ENCODE measurements around the gene STK36. TPM values are rescaled to one million over a fixed set of nuclear protein-coding genes. Genes with fewer than 3 reads are reported as not detected.
A peak's percentile ranks its signal among the peaks of the same experiment; 100 is the strongest.

The STK36 gene
- total RNA-seq, 1 experiment from 2014 or later = 11.0 TPM

- no peak for DNase-seq (ENCODE audit: low read depth)
Measured at GRCh38 chr2:218720048-218721041, 48.5 kb downstream of the STK36 start.

- no peak for DNase-seq (ENCODE audit: low read depth)
Measured at GRCh38 chr2:218721488-218721887, 49.6 kb downstream of the STK36 start.

- no peak for DNase-seq (ENCODE audit: low read depth)
Measured at GRCh38 chr2:218721934-218722333, 50.0 kb downstream of the STK36 start.

- no peak for DNase-seq (ENCODE audit: low read depth)
Measured at GRCh38 chr2:218722419-218722818, 50.5 kb downstream of the STK36 start.

GRCh38 chr2:218722876-218723785, 51.2 kb downstream of the STK36 start:
- DNase-seq (ENCODE audit: low read depth) = no peak

- no peak for DNase-seq (ENCODE audit: low read depth)
Measured at GRCh38 chr2:218726004-218726574, 54.2 kb downstream of the STK36 start.

DNA sequence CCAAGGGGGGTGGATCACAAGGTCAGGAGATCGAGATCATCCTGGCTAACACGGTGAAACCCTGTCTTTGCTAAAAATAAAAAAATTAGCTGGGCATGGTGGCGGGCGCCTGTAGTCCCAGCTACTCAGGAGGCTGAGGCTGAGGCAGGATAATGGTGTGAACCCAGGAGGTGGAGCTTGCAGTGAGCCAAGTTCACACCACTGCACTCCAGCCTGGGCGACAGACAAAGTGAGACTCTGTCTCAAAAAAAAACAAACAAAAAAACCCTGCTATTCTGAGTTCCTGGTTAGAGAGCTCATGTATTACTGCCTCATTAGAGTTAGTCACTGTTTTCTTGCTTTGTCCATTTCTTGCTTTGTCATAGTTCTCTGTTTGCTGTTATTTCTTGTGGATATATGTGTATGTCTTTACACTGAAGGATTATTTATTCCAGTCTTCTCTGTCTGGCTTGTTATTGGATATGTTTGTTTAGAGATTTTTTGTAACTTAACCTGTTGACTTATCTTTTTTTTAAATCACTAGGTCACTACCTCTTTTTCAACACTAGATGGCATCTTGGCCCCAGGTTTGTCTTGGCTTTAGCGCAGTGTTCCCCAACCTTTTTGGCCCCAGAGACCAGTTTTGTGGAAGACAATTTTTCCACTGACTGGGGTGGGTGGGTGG, 55.7 kb downstream of the STK36 start:
- DNase-seq (ENCODE audit: low read depth) = peak; percentile 49

- DNase-seq (ENCODE audit: low read depth) = no peak
Measured at GRCh38 chr2:218729640-218730039, 57.8 kb downstream of the STK36 start.

DNA sequence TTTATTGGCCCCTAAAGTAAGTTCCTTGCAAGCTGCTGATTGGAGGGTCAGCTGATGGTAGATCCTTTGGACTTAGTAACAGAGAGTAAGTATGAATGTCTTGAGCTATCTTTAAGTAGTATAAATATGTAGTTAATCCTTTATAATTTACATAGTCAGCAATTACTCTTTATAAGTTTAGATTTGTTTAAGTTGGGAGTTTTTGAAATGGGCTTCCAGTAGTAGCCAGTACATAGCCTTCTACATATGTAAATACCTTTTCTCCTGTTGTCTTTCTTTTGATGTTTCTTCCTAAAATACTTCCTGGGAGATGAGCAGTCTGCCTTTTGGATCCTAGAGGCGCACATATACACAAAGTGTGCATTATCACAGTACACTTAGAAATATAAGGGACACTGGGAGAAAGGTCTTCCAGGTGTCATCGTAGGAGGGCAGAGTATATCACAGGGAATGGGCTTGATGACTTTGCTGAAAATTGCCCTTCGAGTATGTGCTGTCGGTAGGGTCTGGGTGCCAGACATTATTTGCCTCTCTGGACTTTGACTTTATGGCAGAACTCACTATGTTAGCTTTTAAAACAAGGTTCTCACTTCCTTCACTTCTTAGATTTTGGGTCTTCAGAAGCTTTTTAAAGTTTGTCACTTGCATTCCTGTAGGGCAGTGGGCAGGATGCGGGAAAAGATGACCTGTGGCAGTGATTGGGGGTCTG, 60.3 kb downstream of the STK36 start:
- DNase-seq (ENCODE audit: low read depth) = no peak

- DNase-seq (ENCODE audit: low read depth) = no peak
Measured at GRCh38 chr2:218732761-218733158, 60.9 kb downstream of the STK36 start.

- peak; percentile 77 for DNase-seq (ENCODE audit: low read depth)
Measured at GRCh38 chr2:218733171-218734021, 61.5 kb downstream of the STK36 start.

DNA sequence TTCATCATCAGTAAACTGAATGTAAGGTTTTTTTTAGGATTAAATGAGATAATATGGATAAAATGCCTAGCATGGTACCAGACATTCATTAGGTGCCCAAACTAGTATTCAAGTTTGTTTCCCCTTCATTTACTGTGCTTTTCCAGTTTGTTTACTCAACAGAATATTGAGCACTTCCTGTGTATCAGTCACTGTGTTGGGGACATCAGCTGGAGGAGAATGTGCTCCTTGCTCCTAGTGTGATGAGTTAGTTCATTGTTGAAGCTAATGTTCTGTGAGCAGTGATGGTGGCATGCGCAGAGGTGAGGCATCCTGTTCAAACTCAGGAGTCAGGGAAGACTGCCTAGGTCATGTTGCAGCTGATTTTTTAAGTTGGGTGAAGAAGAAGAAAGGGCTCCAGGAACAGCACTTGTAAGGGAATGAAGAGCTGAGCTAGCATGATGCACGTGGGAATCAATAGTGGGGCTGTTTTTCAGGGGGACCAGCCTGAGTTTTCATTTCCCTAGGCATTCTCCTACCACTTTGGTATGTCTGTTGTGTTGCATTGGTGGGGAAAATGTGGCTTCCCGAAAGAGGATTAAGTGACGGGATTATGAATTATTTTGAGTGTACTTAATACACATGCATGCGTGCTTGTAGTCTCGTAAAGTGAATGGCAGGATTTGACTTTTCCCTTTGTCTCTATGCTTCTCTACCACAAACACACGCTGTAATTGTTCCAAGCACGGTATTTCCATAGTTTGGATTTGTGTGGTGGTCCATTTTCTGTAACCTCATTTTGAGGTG, 62.5 kb downstream of the STK36 start:
- DNase-seq (ENCODE audit: low read depth) = no peak

DNA sequence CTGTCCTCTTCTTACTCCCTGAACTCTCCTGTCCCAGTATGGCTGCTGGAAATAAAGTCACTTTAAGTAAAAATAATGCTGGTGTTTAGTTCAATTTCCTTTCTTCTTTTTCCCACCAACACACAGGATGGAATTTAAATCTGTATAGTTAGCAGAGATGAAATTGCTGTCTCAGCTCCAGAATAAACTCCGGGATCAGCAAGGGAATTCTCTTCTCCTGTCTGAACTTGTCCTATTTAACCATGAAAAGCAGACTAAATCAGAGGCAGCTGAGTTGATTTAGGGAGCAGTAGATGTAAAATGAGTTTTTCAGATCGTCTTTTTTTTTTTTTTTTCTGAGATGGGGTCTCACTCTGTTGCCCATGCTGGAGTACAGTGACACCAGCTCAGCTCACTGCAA, 64.6 kb downstream of the STK36 start:
- no peak for DNase-seq (ENCODE audit: low read depth)

GRCh38 chr2:218743068-218743467, 71.2 kb downstream of the STK36 start:
- no peak for DNase-seq (ENCODE audit: low read depth)

- DNase-seq (ENCODE audit: low read depth) = no peak
Measured at GRCh38 chr2:218744615-218745014, 72.7 kb downstream of the STK36 start.

- DNase-seq (ENCODE audit: low read depth) = no peak
Measured at GRCh38 chr2:218745160-218745558, 73.3 kb downstream of the STK36 start.

DNA sequence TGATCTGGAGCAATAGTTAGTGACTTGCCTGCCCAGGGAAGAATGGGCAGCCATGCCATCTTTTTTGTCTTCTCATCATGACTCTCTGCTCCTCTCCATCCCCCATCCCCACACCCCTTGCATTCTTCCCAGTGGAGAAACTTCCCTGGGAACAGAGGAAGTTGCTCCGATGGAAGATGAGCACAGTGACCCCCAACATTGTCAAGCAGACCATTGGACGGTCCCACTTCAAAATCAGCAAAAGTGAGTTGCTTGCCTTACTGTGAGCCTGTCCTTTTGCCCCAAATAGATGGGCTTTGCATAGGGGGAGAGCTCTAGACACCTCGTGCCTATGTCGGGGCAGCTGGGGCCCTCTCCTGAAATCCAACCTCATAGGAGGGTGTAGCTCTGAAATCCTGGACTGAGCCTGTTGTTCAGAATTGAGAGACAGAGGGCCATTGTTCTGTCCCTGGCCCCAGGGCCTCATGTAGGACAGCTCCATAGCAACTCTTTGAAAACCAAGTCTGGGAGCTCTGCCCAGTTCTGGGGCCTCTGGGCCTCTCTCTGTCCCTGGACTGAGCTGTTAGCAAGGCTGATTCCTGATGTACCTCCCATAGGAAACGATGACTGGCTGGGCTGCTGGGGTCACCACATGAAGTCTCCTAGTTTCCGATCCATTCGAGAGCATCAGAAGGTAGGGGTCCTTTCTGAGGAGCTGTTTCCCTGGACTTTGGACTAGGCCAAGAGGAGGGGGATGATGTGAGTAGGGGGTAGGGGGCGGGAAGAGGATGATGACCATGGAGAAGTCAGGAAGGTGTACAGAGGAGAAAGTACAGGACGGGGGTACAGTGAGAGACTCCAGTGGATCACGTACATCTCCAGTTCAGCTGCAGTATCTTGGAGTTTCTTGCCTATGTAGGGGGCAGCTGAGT, 73.9 kb downstream of the STK36 start:
- DNase-seq (ENCODE audit: low read depth) = peak; percentile 53

DNA sequence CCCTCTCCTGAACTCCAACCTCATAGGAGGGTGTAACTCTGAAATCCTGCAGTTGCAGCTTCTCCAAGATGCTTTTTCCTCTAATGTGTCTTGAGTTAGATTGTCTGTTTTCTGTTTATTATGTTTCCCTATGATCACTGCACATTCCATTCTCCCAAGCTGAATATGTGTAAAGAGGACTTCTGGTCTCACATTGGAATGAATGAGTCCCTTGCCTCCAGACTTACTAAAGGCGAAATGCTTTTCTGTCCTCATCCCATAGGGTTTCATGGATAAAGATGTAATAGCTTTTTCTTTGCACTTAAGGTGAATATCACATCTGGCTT, 74.5 kb downstream of the STK36 start:
- DNase-seq (ENCODE audit: low read depth) = no peak
